Hepatocyte (in vitro differentiated cells): Measurements from ENCODE around the gene NUP50. TPM values are rescaled to one million over a fixed set of nuclear protein-coding genes. Genes with fewer than 3 reads are reported as not detected.

Experiments
- DNase-seq: peaks from one replicate; pipeline ENCODE4 v3.0.0-alpha.2; 2016; ENCODE audit warnings: low spot score
- H2AFZ ChIP-seq: fragments of 200-600 bp; sonication (generic); 2 replicates; pipeline ENCODE4 v1.6.0; 2016; ENCODE audit warnings: antibody characterized with exemption, mild to moderate bottlenecking
- H3K27ac ChIP-seq: fragments of 200-600 bp; sonication (generic); 2 replicates; pipeline ENCODE4 v1.5.1; 2016; ENCODE audit warnings: mild to moderate bottlenecking
- H3K27me3 ChIP-seq: fragments of 200-600 bp; sonication (generic); 2 replicates; pipeline ENCODE4 v1.6.1; 2016
- H3K36me3 ChIP-seq: fragments of 200-600 bp; sonication (generic); replicated peaks from 2 replicates; pipeline ENCODE4 v1.5.1; 2016; ENCODE audit warnings: low read depth; ENCODE audit not compliant: insufficient read depth
- H3K4me1 ChIP-seq: fragments of 200-600 bp; sonication (generic); 2 replicates; pipeline ENCODE4 v1.5.1; 2016; ENCODE audit warnings: mild to moderate bottlenecking, moderate library complexity; ENCODE audit not compliant: insufficient read depth
- H3K4me2 ChIP-seq: fragments of 200-600 bp; sonication (generic); 2 replicates; pipeline ENCODE4 v1.6.0; 2016
- H3K4me3 ChIP-seq: fragments of 200-600 bp; sonication (generic); 2 replicates; pipeline ENCODE4 v1.5.1; 2016; ENCODE audit warnings: mild to moderate bottlenecking
- H3K79me2 ChIP-seq: fragments of 200-600 bp; sonication (generic); 2 replicates; pipeline ENCODE4 v1.6.0; 2017; ENCODE audit warnings: mild to moderate bottlenecking
- H3K9me2 ChIP-seq: fragments of 200-600 bp; sonication (generic); replicated peaks from 2 replicates; pipeline ENCODE4 v1.6.0; 2017; ENCODE audit warnings: mild to moderate bottlenecking; ENCODE audit not compliant: insufficient read depth
- H3K9me3 ChIP-seq: fragments of 200-600 bp; sonication (generic); 2 replicates; pipeline ENCODE4 v1.5.1; 2016; ENCODE audit warnings: low read depth, mild to moderate bottlenecking
- H4K20me1 ChIP-seq: fragments of 200-600 bp; sonication (generic); 2 replicates; pipeline ENCODE4 v1.6.0; 2016; ENCODE audit warnings: mild to moderate bottlenecking; ENCODE audit not compliant: insufficient read depth, poor library complexity, severe bottlenecking
- CTCF ChIP-seq: fragments of 200-600 bp; sonication (generic); IDR thresholded peaks from 2 replicates; pipeline ENCODE4 v1.5.1; 2016; ENCODE audit warnings: antibody characterized with exemption, mild to moderate bottlenecking; ENCODE audit not compliant: poor library complexity
- EZH2 ChIP-seq: fragments of 200-600 bp; sonication (generic); IDR thresholded peaks from 2 replicates; pipeline ENCODE4 v1.6.1; 2016; ENCODE audit warnings: antibody characterized with exemption, mild to moderate bottlenecking, borderline replicate concordance
- EZH2phosphoT487 ChIP-seq: fragments of 200-600 bp; sonication (generic); IDR thresholded peaks from one replicate; pipeline ENCODE4 v1.6.1; 2018; ENCODE audit warnings: antibody characterized with exemption, mild to moderate bottlenecking, low read depth, moderate library complexity; ENCODE audit not compliant: unreplicated experiment, severe bottlenecking
- WGBS: methylation state at CpG from one replicate; pipeline ENCODE4 v1.1.6; 2016; ENCODE audit warnings: low lambda C conversion rate; ENCODE audit errors: missing lambda C conversion rate; 5-methylcytosine and 5-hydroxymethylcytosine counted together
- polyA plus RNA-seq: library from polyadenylated mRNA; unstranded; fragments of >200 nt; fragmentation: Nextera tagmentation; extraction: Ambion mirVana; gene quantifications from 2 replicates; pipeline ENCODE4 v1.2.1, GENCODE V29; 2016
- total RNA-seq: library from RNA; depleted of rRNA; stranded (reverse); fragments of >200 nt; gene quantifications from 2 replicates; pipeline ENCODE4 v1.2.3, GENCODE V29; 2014

NUP50 gene
- total and polyA plus RNA-seq, 2 experiments from 2014 or later, result 16.0 to 43.8 TPM

DNA sequence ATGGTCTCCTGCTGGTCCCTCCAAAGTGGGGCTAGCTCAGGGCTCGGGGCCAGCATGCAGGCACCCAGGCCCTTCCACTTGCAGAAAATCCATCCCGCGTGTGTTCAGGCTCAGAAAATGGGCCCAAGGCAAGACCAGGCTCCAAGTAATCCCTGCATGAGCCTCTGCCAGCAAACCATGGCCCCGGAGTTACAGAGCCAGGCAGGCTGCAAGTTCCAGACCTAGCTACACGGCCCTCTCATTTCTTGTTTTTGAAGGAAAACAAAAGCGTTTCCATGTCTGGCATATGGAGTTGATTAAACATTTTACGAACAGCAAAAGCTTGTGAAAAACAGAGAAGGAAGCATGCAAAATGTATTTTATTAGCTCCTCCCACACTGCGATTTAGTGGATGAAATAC is 47.3 kb downstream of the NUP50 start:
- H3K4me2 ChIP-seq, result peak overlapping the region; percentile 78

DNA sequence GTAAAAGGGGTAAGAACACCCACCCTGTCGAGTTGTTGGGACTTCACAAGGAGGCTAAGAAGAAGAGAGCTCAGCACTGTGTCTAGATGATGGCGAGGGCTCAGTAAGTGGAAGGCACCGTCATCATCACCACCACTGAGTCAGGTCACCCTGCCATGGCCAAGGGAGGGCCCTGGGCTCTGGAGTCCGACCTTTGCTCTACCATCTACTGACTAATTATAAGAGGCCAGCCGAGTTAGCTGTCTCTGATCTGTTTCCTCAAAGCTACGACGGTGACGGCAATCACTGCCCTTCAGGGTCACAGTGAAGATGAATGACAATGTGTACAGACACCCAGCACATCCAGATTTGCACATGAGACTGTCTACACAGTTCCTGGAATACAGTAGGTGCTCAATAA is 47.7 kb downstream of the NUP50 start:
- Histone ChIP-seq H3K36me3 (no peaks in the 10 kb centered on the region), H3K4me3 (no peak overlapping the region), H3K9me2 (no peaks in the 10 kb centered on the region), H3K79me2 (peaks cover 32% of the 10 kb centered on the region), H3K4me2 (peak overlapping the region; percentile 78), H4K20me1 (peaks cover 14% of the 10 kb centered on the region), H2AFZ (no peak overlapping the region), H3K9me3 (no peaks in the 10 kb centered on the region), H3K27ac (peak overlapping the region; percentile 82), H3K4me1 (peaks cover 30% of the 10 kb centered on the region), H3K27me3 (no peaks in the 10 kb centered on the region)
- no peak for DNase-seq
- TF ChIP-seq EZH2 (no peak), EZH2phosphoT487 (no peak), CTCF (no peak)
- WGBS, result 86% methylated on average over 8 of the region's 8 CpGs

More for the DNA sequence above, 47.3 kb downstream of the NUP50 start:
- H3K27ac ChIP-seq, result peak overlapping the region; percentile 82
- H3K36me3 ChIP-seq, result no peaks in the 10 kb centered on the region
- no peak overlapping the region for H3K4me3 ChIP-seq
- peaks cover 27% of the 10 kb centered on the region for H3K79me2 ChIP-seq
- TF ChIP-seq CTCF (no peak), EZH2 (no peak), EZH2phosphoT487 (no peak)
- DNase-seq, result no peak
- no peaks in the 10 kb centered on the region for H3K27me3 ChIP-seq
- H3K4me1 ChIP-seq, result peaks cover 30% of the 10 kb centered on the region
- H3K9me2 ChIP-seq, result no peaks in the 10 kb centered on the region
- 62% methylated on average over 8 of the region's 8 CpGs for WGBS
- H2AFZ ChIP-seq, result no peak overlapping the region
- H3K9me3 ChIP-seq, result no peaks in the 10 kb centered on the region
- peaks cover 10% of the 10 kb centered on the region for H4K20me1 ChIP-seq

DNA sequence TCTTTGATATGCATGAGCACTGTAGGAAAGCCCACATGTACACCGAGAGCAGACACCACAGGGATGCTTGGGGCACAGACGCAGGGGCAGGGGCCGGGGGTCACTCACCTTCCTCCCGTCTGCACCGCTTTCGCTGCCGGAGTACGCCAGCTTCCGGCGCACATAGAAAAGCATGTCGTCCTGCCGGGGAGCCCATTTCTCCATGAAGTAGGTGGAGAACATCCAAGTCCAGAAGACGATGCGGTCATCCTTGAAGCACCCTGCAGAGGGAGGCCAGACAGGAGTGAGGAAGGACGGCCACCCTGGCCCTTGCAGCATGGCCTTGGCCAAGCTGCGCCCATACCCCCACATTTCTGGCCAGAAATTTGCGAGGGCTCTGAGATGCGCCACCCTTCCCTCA is 48.1 kb downstream of the NUP50 start:
- Histone ChIP-seq H3K79me2 (peaks cover 33% of the 10 kb centered on the region), H3K4me2 (peak overlapping the region; percentile 78), H2AFZ (no peak overlapping the region), H3K9me2 (no peaks in the 10 kb centered on the region), H3K27me3 (no peaks in the 10 kb centered on the region), H3K4me3 (no peak overlapping the region), H3K9me3 (no peaks in the 10 kb centered on the region), H4K20me1 (peaks cover 18% of the 10 kb centered on the region), H3K4me1 (peaks cover 30% of the 10 kb centered on the region), H3K36me3 (no peaks in the 10 kb centered on the region), H3K27ac (peak overlapping the region; percentile 82)
- 89% methylated on average over 18 of the region's 18 CpGs for WGBS
- TF ChIP-seq EZH2phosphoT487, result no peak
- TF ChIP-seq CTCF, result no peak
- TF ChIP-seq EZH2, result no peak
- no peak for DNase-seq

DNA sequence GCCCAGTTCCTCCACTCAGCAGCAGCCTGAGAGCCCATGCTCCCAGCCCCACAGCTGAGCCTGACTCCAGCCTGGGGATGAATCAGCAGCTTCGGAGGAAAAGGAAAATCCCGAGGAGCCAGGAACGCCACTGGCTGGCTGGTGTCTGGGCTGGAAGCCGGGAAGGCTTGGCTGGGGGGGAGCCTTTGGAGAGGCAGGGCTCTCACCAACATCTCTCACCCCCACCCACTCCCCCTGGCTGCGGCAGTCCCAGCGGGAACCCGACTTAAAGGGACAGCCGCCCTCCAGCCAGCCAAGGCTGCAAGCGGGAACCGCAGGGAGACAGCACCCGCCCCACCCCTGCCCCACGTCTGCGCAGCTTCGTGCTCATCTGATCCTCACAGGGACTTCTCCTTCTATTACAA is 48.6 kb downstream of the NUP50 start:
- 12% methylated on average over 14 of the region's 14 CpGs for WGBS
- H3K4me1 ChIP-seq, result peaks cover 30% of the 10 kb centered on the region
- peaks cover 34% of the 10 kb centered on the region for H3K79me2 ChIP-seq
- H3K9me3 ChIP-seq, result no peaks in the 10 kb centered on the region
- no peak overlapping the region for H2AFZ ChIP-seq
- TF ChIP-seq EZH2phosphoT487 (no peak), EZH2 (no peak), CTCF (no peak)
- H3K4me2 ChIP-seq, result peak overlapping the region; percentile 78
- no peaks in the 10 kb centered on the region for H3K36me3 ChIP-seq
- peak overlapping the region; percentile 82 for H3K27ac ChIP-seq
- no peaks in the 10 kb centered on the region for H3K9me2 ChIP-seq
- H3K4me3 ChIP-seq, result no peak overlapping the region
- DNase-seq, result peak; percentile 87
- H4K20me1 ChIP-seq, result peaks cover 20% of the 10 kb centered on the region
- no peaks in the 10 kb centered on the region for H3K27me3 ChIP-seq
